HG02763 (cell line): Measurements from ENCODE around the gene FOXF1.

Source experiments
- ATAC-seq: cut with Tn5 transposase; IDR thresholded peaks from one replicate; pipeline ENCODE4 v1.9.1; 2021; ENCODE audit warnings: mild to moderate bottlenecking, moderate library complexity; ENCODE audit not compliant: unreplicated experiment

Gene FOXF1

DNA sequence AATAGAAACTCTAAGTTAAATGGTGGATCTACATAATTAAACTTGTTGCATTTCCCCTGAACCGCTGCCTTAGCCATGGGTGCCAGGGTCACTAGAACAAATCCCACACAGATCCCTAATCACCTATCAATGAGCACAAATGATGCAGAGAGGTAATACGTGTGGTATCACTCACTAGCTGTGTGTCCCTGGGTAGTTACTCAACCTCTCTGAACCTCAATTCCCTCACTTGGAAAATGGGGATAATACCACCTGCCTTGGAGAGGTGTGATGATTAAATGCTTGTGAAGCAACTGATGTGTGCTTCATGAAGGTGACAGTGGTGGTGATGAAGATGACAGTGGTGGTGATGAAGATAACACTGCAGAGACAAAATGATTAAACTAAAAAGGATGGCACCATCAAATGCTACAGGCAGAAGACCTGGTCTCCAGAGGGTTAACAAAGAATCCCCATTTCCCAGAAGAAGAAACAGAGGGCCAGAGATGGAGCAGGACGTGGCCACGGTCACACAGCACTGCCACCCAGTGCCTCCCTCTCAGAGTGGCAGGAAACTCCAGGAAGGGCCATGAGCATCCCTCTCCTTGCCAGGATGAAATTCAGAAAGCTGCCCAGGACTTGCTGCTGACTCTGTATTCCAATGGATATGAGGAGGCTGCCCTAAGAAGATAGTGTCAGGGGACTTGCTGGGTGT is 17.9 kb upstream of the FOXF1 start:
- ATAC-seq: no peak

DNA sequence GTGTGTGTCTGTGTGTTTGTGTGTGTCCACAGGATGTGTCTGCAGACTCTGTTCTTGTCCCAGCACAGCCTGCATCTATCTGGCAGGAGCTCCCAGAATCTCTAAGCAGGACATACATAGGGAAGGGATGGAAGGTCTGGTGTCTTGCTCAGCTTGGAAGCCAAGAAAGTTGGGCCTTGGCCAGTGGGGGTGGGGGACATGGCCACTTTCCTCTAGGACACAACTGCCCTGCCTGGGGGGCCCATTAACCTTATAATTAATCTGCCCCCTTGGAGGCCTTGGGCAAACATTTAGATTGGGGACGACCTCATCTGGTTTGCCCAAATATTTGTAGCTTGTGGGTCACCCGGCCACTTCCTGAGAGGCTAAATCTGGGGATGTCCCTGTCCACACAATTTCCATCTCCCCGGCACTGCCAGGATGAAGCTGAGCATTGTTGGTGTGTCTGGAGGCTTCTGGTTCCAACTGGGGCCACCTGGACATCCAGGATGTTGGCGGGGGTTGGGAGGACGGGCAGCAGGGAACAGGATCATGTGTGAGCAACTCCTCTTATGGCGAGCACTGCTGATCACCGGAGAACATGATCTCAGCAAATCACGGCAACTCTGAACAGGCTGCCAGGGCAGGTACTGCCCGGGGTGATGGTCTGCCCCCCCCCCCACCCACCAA is 17.2 kb upstream of the FOXF1 start:
- no peak for ATAC-seq

DNA sequence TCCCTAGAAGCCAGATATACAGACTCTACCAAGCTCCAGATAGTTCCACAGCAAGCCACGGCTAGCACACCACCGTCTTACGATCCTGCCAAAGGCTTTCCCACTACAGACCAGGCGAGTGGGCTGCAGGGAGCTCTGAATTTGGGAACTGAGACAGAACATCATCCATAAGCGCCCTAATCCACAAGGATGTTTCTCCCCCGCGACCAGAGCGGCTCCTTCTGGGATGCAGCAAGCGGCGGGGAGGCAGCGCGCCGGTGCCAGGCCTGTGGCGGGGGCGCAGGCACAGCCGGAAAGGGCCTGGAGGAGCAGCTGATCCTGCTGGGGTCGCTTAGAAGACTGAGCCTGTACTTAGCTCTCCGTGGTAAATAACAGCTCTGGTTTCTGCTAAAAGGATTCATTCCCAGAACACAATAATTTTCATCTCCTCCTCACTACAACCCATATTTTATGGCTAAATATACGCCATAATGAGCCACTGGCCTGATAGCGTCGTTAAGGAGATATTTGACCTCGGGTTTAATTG is 16.2 kb upstream of the FOXF1 start:
- no peak for ATAC-seq

DNA sequence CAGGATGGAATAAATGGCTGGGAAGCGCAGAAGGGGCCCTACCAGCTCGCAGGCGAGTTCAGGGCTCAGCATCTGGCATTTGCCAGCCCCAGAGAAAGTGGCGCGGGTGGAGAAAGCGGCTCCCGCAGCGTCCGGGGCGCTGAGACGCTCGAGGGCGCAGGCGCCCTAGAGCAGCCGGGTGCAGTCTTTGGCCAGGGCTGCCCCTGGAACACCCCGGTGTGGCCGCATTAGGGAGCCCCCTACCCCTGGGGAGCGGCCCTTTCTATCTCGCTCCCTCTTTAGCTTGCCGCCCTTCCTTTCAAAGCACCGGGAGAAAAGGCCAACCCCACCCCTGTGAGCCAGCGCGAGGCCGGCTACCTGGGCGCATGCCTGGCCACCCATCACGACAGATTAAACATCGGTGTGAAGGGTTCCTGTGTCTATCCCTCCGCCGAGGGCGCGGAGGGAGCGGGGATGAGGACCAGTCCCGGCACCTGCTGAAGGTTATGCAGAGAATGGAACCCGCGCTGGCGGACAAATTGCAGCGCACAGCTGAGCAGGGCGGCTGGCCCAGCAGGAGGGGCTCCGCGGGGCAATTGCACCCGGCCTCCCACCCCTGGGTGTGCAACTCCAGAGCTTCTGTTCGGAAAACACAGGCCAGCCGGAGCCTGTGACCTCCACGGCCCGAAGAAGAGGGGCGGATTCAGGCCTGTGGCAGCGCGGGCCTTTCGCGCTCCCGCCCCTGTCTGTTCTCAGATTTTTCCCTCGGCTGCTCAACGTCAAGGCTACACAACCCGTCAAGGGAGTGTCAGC is 15.6 kb upstream of the FOXF1 start:
- ATAC-seq: no peak

DNA sequence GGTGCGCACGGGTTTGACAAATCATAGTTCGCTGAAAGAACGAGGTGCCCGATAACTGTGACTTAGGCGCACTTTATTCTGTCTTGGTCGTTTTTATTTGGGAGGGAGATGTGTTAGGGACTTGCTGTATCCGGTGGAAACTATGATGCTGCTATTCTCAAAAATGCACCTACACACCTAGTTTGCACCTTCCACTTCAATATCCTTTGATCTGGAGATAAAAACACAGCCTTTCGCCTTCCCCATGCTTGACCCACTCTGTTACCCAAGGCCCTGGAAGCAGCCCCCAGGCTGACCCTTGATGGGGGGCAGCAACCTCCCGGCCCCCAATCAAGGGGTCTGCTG is 15.0 kb upstream of the FOXF1 start:
- no peak for ATAC-seq

DNA sequence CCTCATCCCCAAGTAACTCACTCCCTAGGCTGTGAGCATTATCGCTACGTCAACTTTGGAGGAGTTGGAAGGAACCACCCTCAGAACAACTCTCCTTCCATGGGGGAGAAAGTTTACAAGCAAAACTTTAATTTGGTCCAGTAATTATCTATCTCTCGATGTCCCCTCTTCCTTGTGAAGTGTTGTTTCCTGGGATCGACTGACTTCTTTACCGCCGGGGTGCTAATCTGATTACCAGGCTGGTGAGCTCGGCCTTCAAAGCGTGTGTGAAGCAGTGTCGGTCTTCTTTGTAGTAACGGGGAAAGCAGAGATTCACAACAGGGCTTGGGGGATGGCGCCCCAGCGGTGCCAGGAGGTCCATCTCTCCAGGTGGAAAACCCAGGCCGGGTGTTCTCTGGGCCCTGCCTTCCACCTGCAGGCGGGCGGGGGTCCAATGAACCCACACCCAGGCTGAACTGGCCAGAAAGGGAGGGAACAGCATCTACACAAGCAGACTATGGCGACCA is 14.5 kb upstream of the FOXF1 start:
- no peak for ATAC-seq

DNA sequence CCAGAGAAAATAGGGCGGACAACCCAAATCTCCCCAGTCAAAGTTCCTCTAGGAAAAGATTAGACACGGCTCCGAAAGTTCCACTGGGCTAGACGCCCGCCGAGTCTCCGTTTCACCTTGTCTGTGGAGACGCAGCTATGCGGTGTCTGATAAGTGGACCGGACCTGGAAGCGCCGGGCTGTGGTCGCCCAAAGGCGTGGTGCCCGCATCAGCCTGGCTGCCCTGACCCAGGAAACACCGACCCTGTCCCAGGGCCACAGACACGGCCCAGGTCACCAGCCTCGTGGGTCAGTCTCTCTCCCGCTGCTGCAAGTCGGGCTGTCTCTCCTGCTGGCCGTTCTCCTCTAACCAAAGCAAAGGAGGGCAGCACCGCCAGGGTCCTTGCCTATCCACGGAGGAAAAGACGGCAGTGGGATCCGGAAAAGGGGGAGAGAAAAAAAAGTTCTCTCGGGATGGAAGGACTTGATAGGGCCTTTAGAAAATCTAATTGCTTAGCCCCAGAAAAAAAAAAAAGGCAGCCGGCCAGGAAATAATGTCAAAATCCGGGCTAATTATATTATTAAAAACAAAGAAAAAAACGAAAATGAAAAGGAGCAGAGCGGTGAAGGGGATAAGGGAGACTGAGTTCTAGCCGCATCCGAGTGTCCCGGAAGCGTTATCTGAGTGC is 13.9 kb upstream of the FOXF1 start:
- no peak for ATAC-seq

DNA sequence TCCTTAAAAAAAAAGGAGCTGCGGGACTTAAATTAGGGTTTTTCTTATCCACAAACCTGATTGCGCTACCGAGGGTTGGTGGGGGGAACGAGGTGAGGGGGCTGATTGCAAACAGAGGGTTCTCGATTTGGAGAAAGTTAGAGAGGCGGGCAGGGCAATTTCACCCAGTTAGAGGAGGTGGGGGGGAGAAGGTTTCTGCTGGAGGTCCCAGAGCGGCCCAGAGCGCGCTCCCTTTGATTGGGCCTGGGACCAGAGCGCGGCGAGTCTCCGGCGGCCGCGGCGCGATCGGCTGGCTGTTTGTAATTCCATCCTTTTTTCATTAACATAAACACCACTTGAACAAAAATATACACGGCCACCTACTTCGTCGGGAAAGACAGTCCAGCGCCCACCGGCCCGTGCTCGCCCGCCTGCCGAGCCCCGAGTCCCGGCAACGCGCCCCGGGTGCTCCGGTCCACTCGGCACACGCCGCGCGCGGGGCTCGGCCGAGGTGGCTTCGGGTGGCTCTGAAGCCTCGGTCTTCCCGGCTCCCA is 13.3 kb upstream of the FOXF1 start:
- no peak for ATAC-seq

DNA sequence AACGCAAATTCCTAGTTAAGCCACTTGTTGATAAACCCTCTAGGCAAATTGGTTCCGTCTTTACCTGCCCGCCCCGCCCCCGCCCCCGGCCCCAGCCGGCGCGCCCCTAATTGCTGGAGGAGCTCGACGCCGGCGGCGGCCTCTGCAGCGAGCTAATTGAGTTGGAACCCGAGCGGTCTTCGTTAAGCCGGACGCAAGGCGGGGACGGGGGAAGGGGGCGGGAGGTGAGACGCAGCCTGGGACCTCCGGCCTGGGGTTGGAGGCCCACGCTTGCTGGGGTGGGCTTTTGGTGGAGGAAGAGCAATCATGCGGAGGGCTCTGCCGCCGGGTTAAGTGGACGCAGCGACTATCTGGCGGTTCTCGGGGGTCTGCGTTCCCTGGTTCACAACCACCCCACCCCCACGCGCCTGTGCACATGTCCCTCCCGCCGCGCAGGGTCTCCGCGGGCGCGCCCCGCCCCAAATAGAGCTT is 12.7 kb upstream of the FOXF1 start:
- no peak for ATAC-seq

DNA sequence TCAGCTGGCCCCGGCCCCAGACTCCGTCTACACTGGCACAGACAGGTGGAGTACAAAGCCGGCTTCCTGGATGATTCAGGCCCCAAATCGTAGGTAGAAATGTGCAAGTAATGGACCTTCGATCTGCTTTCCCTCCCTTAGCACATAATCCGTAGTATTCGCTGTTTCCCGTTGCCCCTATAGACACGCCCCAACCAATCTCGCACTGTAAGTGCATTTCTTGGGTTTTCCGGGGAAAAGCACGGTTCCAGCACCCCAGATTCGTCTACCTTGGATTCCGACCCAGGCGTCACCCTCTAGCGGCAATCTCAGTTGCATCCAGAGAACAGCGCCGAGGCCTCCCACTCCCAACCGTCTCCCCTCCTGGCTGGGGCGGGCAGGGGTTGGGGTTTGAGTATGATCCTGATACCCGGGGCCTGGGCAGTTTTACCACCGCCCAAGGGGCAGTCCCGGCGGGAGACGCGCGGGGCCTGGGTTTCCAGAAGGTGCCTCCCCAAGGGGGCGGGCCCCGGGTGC is 12.1 kb upstream of the FOXF1 start:
- ATAC-seq: no peak

DNA sequence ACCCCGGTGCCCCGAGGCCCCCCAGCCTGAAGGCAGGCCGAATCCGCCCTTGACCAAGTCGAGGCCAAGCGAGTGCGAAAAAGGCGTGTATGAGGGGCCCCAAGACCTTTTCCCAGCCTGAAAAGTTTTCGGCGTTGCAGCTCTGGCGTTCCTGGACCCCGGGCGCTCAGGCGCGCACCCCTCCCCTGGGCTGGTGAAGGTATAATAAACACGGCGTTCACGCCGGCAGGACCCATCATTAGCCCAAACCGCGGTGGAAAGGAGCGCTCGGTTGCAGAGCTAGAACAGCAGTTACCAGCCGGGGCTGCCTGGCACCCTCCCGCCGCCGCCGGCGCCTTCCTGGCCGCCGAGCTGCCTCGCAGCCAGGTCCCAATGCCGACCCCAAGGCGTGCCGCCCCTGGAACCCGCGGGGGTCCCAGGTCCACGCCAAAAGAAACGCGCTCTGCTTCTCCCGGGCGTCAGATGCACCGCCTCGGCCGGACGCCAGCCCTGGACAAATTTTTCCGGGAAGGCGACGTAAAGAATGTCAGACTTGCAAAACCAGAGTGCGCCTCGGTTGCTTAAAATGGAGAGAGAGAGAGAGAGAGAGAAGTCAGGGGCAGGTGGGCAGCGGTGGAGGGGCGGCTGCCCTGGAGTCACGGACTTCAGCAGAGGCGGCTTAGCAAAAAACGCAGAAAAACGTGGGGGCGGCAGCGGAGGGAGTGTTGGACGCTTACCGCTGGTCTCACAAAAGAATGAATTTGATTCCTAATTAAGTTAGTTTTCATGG is 11.5 kb upstream of the FOXF1 start:
- no peak for ATAC-seq

DNA sequence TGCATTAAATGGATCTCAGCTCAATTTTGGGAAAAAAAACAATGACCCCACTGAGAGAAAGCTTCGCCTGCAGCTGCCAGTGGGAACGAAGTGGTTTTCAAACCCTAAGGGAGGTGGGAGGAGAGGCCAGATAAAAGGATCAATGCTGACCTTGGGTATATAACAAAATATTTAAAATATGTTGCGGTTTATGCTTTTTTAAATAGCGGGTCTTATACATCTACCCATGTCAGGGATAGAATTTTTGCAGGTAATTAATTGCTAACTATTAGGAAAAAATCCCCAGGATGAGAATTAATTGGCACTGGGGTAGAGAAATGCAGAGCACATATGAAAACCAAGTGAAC is 10.9 kb upstream of the FOXF1 start:
- ATAC-seq: no peak

DNA sequence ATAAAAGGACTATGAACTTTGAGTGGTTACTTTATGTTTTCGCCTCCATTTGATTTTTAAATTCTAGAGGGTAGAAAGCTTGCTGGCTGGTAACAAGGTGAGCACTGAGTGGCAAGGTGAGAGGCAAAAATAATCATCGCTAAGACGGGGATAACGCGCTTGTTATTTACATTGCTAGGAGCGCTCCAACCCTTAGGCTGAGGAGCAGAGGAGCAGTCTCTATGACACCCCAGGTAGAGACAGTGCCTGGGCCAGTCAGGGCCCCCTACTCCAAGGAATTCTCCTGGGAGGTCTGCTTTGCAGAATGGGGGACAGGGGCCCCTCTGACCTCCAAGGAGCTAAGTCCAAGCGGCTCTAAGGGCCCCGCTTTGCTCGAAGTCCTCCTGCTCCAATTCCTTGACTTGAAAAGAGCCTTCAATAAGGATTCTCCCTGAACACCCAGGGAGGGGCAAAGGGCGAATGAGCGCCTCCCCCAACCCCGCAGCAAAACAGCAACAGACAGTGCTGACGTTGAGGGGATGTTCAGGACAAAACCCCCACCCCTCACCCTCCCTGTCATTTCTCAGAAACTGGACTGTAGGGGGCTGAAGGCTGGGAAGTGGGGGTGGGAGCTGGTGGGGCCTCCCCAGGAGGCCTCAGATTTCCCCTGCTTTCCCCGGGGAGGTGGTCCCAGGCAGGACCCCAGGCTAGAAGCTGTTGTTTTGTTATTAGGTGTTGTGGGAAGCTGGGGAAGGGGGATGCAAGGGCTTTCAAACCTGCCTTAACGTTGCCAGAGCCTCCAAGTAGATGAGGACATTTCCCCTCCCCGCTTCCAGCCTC is 10.2 kb upstream of the FOXF1 start:
- ATAC-seq: no peak

DNA sequence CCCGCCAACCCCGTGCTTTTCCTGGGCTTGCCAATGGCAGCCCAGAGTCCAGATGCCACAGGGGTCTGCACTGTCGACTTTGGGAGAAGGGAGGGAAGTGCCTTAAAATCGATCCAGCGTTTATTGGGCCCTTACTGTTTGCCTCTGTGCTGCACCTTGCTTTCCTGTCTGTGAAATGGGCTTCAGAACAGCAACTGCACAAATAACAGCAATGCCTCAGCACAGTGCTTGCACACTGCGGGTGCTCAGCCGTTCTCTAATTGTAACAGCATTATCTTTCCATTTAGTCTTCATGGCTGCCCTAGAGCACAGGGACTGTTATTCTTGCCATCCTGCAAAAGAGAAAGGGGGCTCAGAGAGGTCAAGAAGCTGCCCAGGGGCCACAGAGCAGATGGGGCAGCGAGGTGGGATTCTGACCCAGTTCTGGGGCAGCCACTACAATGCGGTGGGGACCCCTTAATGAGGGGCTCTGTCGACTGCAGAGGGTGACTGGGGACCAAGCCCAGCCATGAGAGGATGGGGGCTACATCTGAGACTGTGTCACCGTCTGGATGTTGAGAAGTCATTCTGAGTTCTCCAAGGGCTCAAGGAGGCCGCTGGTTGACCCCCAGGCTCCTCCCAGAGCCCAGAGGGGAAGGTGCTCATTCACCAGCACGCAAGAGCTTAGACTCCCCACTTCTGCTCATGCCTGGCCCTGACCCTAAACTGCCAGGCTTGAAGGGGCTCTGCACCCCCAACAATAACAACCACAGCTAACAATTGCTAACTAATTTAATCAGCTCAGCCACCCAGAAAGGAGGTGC is 9.4 kb upstream of the FOXF1 start:
- ATAC-seq: no peak

DNA sequence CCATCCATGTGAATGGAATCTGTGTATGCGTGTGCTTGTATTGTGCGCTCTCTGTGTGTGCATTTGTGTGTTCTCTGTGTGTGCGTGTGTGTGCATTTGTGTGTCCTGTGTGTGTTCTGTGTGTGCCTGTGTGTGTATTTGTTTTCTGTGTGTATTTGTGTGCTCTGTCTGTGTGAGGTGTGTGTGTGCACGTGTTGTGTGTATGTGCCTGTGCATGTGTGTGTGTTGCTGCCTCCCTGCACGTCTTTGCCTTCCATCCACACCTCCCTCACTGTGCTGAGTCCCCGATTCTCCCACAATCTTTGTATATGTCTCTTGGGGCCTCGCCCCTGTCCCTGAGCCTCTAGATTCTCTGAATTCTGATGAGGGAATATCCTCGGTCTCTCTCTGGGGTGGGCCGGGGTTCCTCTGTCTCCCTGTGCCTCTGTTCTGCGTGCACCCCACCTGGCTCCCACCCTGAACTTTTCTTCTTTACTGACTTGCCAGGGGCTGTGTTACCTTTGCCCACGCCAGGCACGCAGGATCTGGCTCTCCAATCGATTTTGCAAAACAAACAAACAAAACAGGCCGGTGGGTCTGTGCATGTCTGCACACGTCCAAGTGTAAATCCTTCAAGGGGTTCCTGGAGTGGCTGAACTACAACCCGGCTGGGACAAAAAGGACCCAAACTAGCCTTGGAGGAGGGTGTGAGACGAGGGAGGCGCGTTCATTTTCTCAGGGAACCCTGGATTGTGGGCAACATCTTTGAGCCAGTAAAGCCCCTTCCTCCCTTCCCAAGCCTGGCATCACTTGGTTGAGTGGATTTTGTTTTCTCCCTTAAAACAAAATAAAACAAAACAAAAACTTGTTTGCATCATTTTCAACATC is 8.1 kb upstream of the FOXF1 start:
- ATAC-seq: no peak

DNA sequence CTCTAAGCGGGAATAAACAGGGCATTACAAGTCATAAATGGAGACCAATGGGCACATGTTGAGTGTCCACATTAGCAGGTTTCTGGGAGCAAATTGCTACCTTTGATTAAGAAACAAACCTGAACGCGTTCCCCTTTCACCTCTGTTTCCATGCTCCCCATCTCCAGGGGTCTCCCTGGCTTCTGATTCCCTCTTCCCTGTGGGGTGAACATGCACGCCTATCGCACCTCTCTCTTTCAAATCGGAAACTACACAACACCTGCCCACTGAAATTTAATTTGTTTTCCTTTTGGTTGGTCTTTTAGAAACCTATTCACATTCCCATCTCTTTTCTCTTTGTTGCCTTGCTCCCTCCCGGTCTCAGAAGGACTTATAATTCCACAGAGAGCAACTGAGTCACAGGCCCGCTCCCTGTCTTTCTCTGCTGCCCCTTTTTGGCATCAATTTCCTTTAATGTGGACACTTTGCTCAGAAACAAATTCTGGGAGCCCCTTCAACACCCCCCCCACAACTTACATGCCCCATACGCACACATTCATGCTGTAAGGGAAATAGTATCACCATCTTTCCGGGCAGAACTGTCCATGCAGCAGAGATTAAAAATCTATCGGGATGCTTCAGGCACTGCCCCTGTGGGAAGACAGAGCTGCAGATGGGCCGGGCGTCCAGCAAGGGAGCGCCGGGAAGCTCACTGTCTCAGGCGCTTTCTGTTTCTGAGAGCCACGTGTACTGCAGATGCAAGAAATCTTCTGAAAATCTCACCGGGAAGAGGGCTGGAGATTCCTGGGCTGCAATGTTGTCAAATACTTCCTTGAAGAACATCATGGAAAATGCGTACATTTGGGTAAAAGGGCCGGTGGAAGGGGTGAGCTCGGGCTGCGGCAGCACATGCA is 7.2 kb upstream of the FOXF1 start:
- no peak for ATAC-seq
